ENCODE measurements around the gene KCNIP4. TPM values are rescaled to one million over a fixed set of nuclear protein-coding genes. Genes with fewer than 3 reads are reported as not detected.

Gene KCNIP4
- total RNA-seq, 1 experiment from 2014 or later: not detected

DNA sequence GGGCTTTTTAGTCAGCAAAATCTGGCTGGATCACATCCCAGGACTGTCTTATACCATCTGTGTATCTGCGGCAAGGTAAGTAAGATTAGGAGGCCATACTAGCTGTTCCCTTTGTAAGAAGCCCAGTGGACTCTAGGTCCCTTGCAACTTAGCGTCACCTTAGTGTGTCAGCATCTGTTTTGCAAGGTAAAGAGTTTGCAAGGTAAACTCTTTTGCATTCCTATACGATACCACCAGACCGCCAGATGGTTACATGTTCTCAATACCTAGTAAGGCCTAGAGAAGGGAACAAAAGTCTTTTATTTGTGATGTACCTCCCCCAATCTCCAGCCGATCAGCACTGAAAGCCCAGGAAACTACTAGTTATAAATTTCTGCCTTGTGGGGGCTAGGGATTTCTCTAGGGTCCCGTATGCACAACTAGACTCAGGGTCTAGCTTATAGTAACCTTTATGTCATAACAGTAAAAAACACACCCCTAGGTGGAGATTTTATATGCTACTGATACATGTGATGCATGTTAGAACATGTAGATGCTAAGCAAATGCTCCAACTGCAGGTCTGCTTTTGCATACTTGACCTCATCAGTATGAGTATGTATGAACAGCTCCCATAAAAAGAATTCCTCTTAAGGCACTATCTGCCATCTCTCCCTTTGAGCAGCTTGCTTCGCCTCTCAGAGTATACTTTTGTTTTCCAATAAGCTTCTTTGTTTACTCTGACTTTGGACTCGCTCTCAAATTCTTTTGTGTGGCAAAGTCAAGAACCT is 78.4 kb downstream of the KCNIP4 start:
- in situ Hi-C loops (cut with HindIII; ENCODE audit: low pct_unique_long_range_greater_than_20kb, low sequenced_read_pairs): no loop called here
- DNase-seq (ENCODE audit: low read depth): no peak

- no peak for DNase-seq (ENCODE audit: low read depth)
- in situ Hi-C loops (cut with HindIII; ENCODE audit: low pct_unique_long_range_greater_than_20kb, low sequenced_read_pairs): no loop called here
Observed at GRCh38 chr4:21864686-21865085, 83.9 kb downstream of the KCNIP4 start.

DNA sequence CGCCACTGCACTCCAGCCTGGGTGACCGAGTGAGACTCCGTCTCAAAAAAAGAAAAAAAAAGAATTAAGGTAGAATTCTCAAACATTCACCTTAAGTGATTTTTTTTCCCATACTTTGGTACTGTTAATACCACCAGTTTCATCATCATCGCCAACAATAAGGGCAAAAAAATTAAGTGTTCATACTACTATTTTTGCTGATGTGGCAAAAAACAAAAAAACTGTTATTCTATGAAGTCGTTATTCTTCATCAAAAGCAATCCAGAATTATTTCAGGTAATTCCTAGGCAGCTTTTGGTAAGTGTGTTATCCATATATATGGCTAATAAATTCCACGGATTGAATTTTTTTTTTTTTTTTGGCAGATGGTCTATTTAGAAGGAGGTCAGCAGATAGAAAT is 85.7 kb downstream of the KCNIP4 start:
- DNase-seq (ENCODE audit: low read depth): no peak
- in situ Hi-C loops (cut with HindIII; ENCODE audit: low pct_unique_long_range_greater_than_20kb, low sequenced_read_pairs): no loop called here

DNA sequence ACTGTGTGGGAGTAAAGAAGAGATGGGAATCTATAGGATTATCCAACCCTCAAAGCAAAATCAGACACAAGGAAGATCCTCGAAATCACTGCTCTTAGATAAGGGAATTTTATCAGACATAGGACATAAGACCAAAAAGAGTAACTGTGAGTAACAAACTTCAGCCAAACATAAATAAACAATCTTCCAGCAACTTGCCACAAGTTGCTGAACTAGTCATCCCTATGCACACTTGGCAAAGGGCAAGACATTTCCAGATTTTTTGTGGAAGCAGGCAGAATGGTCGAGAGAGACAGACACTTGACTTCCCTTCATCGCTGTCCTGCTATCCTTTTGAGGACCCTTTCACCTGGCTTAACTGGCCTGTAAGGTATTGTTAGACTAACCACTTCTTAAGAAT is 89.6 kb downstream of the KCNIP4 start:
- in situ Hi-C loops (cut with HindIII; ENCODE audit: low pct_unique_long_range_greater_than_20kb, low sequenced_read_pairs): no loop called here
- DNase-seq (ENCODE audit: low read depth): no peak

GRCh38 chr4:21856754-21857153 is 91.8 kb downstream of the KCNIP4 start:
- no peak for DNase-seq (ENCODE audit: low read depth)
- in situ Hi-C loops (cut with HindIII; ENCODE audit: low pct_unique_long_range_greater_than_20kb, low sequenced_read_pairs): no loop called here

DNA sequence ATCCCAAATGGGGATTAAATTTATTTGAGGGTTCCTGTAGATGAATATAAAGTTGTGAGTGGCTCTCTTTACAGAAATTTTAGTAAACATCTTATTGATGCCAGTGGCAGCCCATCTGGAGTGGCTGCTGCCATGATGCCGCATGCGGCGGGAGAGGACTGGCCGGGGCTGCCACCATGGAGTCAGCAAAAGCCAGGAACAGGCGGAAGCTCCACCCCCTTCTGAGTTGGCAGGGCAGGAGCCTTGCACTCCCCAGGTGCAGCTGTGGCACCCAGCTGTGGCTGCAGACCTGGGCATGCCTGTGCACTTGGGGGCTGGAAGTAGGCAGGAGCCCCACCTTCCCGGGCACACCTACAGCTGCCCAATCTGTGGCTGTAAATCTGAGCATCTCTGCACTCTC is 92.3 kb downstream of the KCNIP4 start:
- no peak for DNase-seq (ENCODE audit: low read depth)
- in situ Hi-C loops (cut with HindIII; ENCODE audit: low pct_unique_long_range_greater_than_20kb, low sequenced_read_pairs): no loop called here

DNA sequence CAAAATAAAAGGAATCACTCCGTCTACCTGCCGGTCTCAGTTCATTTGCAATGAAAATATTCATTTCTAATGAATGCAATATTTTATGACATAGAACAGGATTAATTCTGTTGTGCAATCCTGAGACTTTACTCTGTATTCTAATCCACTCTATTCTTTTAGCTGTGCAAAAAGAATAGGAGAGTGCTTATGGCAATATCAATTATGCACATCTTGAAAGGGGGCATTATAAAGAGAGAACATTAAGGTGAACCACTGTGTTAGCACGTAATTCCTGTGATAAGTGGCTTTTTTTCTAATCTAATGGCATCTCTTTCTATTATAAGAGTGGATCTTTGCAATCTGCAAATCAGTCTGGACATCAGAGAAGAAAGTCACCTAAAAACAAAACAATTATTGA is 99.5 kb downstream of the KCNIP4 start:
- in situ Hi-C loops (cut with HindIII; ENCODE audit: low pct_unique_long_range_greater_than_20kb, low sequenced_read_pairs): no loop called here
- DNase-seq (ENCODE audit: low read depth): no peak

DNA sequence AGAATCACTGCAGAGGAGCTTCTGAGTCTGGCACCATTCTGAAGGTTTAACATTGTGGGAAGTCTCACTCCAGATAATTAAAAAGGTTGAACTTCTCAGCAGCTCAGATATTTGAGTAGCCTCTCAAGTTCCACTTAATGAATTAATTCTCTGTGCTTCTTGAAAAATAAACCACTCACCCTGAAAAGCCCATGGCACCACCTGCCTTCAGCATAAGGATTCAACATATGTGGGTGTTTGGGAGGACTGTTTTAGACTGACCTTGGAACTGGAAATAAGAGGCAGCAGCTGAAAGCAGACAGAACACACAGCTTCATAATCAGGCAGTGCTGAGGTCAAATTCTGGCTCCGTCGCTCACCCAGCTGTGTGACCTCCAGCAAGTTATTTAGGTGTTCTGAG is 100.6 kb downstream of the KCNIP4 start:
- no peak for DNase-seq (ENCODE audit: low read depth)
- in situ Hi-C loops (cut with HindIII; ENCODE audit: low pct_unique_long_range_greater_than_20kb, low sequenced_read_pairs): no loop called here

GRCh38 chr4:21845663-21846062 is 102.9 kb downstream of the KCNIP4 start:
- DNase-seq (ENCODE audit: low read depth): no peak
- in situ Hi-C loops (cut with HindIII; ENCODE audit: low pct_unique_long_range_greater_than_20kb, low sequenced_read_pairs): no loop called here

- in situ Hi-C loops (cut with HindIII; ENCODE audit: low pct_unique_long_range_greater_than_20kb, low sequenced_read_pairs): no loop called here
Observed at GRCh38 chr4:21835712-21836111, 112.9 kb downstream of the KCNIP4 start.

GRCh38 chr4:21830272-21830671 is 118.3 kb downstream of the KCNIP4 start:
- no peak for DNase-seq (ENCODE audit: low read depth)
- in situ Hi-C loops (cut with HindIII; ENCODE audit: low pct_unique_long_range_greater_than_20kb, low sequenced_read_pairs): no loop called here

More at GRCh38 chr4:21835712-21836111, 112.9 kb downstream of the KCNIP4 start:
- DNase-seq (ENCODE audit: low read depth): no peak

DNA sequence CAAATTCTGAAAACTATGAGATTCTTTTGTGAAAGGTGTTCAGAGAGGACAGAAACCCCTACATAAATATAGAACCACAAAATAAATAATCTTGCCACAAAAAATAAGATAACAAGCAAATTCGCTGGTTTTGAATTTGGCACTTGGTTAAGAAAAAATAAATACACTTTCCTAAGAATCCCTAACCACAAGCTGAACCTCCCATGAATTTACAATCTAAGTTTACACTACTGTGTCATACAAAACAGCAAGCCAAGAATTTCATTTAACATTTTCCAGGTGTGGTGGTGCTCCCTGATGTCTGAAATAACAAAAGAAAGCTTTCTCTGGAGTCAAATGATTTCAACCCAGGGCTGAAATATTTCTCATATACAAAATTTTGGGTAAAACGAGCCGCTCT is 121.0 kb downstream of the KCNIP4 start:
- in situ Hi-C loops (cut with HindIII; ENCODE audit: low pct_unique_long_range_greater_than_20kb, low sequenced_read_pairs): no loop called here
- DNase-seq (ENCODE audit: low read depth): no peak

DNA sequence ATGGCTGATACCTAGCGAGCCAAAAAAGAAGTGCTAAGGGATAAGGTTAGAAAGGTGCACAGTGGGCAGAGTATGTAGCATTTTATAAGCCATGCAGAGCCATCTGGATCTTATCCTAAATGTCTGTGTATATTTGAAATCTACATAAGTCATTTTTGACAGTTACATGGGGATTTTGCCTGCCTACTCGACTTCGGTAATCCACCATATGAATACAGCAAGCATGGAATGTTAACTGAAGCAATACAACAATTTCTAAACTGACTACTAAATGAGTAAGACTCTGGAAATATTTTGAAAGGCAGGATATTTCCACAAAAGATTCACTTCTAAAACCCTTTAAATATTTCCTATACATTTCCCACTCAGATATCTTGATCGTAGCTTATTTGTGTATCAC is 122.5 kb downstream of the KCNIP4 start:
- no peak for DNase-seq (ENCODE audit: low read depth)
- in situ Hi-C loops (cut with HindIII; ENCODE audit: low pct_unique_long_range_greater_than_20kb, low sequenced_read_pairs): no loop called here

DNA sequence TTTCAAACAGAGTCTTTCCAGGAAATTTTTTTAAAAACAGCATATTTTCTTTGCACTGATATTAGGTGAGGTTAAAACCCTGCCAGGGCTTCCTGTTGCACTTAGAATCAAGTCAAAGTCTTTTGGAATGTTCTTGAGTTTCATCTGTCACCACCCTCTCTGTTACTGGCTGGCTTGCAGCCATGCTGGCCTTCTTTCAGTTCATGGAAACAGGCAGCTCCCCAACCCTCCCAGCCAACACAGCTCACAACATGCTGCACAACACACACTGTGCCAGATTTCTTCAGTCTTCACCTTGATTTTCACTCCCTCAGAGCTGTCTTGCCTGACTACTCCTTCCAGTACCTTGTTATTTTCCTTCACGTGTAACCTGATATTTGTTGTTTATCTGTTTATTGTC is 129.5 kb downstream of the KCNIP4 start:
- DNase-seq (ENCODE audit: low read depth): no peak
- in situ Hi-C loops (cut with HindIII; ENCODE audit: low pct_unique_long_range_greater_than_20kb, low sequenced_read_pairs): no loop called here

DNA sequence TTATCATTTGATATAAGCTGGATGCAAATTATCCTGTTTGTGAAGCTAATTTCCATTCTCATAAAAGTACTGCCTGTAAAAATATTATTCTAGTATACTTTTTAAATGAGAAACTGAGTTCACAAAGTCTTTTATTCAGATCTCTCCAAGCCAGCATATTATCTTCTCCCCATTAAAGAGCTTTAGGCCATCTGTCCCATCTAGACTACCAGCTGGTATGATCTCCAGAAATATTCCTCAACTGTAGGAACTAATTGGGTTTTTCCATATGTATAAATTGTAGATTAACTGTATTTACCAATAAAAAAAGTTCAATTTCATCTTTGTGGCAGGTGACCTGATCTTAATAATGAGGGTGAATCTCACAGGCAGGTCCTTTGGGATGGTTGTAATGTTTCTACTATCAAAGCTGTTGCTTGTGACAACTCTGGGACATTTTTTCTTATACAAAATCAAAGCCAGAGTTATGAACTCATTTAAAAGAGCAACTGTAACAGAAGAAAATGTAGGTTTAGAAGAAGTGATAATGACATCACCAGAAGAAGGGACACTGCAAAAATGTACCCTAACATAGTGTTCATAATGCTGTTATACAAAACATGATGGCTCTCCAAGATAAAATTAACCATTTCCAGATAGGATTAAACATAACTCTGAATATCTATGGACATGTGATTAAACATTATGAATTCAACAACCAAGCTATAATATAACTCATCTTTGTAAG is 132.8 kb downstream of the KCNIP4 start:
- in situ Hi-C loops (cut with HindIII; ENCODE audit: low pct_unique_long_range_greater_than_20kb, low sequenced_read_pairs): no loop called here
- no peak for DNase-seq (ENCODE audit: low read depth)

DNA sequence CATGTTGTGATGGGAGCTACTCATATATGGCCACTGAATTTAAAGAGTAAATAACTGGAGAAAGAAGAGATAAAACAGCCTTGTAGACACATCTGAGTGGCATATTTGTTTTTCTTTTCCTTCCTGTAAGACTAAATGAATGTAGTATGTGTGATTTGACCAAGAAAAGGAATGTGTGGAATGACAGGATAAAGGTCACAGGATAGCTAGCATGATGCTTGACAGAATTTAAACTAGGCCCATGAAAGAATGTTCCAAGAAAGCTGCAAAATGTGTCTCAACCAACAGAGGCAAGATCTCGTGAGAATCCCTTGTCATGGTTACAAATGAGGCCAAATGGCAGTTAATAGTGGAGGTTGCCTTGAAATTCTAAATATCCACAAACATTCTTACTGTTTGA is 137.0 kb downstream of the KCNIP4 start:
- peak; percentile 14 for DNase-seq (ENCODE audit: low read depth)
- in situ Hi-C loops (cut with HindIII; ENCODE audit: low pct_unique_long_range_greater_than_20kb, low sequenced_read_pairs): no loop called here

GRCh38 chr4:21806991-21807390 is 141.6 kb downstream of the KCNIP4 start:
- DNase-seq (ENCODE audit: low read depth): no peak
- in situ Hi-C loops (cut with HindIII; ENCODE audit: low pct_unique_long_range_greater_than_20kb, low sequenced_read_pairs): no loop called here

DNA sequence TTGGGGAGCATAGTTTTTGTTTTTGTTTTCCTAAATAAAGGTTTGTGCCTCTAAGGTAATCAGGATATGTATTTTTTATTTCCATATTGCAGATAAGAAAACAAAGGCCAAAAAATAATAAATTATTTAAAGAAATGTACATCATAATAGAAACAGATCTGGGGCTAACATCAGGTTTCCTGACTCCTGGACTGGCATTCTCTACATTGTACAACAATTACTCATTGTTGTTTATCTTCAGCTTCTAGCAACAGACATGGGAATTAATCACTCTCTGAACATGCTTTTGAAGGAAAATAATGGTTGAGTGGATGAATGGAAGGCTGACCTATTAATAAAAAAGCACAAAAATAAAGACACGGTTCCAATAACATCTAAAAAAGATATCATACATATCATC is 146.2 kb downstream of the KCNIP4 start:
- DNase-seq (ENCODE audit: low read depth): peak; percentile 33
- in situ Hi-C loops (cut with HindIII; ENCODE audit: low pct_unique_long_range_greater_than_20kb, low sequenced_read_pairs): no loop called here

DNA sequence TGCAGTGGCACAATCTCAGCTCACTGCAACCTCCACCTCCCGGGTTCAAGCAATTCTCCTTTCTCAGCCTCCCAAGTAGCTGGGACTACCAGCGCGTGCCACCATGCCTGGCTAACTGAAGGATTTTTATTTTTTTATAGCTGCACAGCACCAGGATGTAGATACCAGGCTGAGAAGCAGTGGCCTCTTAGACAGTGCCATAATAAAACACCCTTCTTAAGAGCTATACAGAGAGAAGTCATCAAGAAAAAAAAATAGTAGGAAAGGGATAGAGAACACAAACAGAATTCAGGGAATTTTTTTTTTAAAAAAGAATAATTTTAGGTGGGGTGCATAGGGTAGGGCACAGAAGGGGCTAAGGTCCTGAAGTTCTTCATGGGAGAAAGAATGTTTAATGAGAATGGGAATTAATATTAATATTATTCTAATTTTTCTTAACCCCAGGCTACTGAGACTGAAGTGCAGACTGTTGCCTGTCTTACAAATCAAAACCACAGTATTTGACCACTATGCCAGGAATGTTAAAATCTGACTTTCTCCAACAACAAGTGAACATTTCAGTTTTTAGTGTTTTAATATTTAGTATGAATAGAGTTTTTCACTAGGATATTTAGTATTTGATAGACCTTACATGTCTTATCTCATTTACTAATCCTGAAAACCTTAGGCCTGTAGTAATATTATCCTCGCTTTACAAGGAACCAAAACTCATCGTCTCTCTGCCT is 146.7 kb downstream of the KCNIP4 start:
- DNase-seq (ENCODE audit: low read depth): peak; percentile 14
- in situ Hi-C loops (cut with HindIII; ENCODE audit: low pct_unique_long_range_greater_than_20kb, low sequenced_read_pairs): no loop called here
